ENCODE data around the gene HBA1.

GRCh38 chr16:169014-169413 is 7.5 kb upstream of the HBA1 start:
- no peak for TF ChIP-seq ZNF311 (CRISPR knock-in tag; IDR thresholded peaks at IDR 0.05)
- no peak for TF ChIP-seq IRF1 (CRISPR knock-in tag; IDR thresholded peaks at IDR 0.05; ENCODE audit: borderline replicate concordance)
- no peak for TF ChIP-seq ZBTB1 (CRISPR knock-in tag; IDR thresholded peaks at IDR 0.05; ENCODE audit: borderline replicate concordance, low read depth)
- TF ChIP-seq EP300 (IDR thresholded peaks at IDR 0.05; ENCODE audit: low read length), result no peak
- TF ChIP-seq CTCF (IDR thresholded peaks at IDR 0.05 in 2 of 3, conservative IDR thresholded peaks at IDR 0.05 in 1 of 3; ENCODE audit: insufficient read depth in 2 of 3, low read depth in 1 of 3, low read length in 3 of 3), result no peak
- TF ChIP-seq POLR2A (conservative IDR thresholded peaks at IDR 0.05), result no peak
- TF ChIP-seq OTX1 (CRISPR knock-in tag; IDR thresholded peaks at IDR 0.05), result no peak
